Epidermal melanocyte (primary cell): ENCODE results near the gene KRTAP16-1.

Experiments used
- DNase-seq: peaks from one replicate; pipeline ENCODE4 v3.0.0; 2011; ENCODE audit warnings: low spot score; ENCODE audit not compliant: insufficient read length

KRTAP16-1 gene

GRCh38 chr17:41329279-41329948, 20.3 kb upstream of the KRTAP16-1 start:
- DNase-seq, result peak; percentile 40

- DNase-seq, result no peak
Measured at GRCh38 chr17:41328207-41328606, 19.1 kb upstream of the KRTAP16-1 start.

DNA sequence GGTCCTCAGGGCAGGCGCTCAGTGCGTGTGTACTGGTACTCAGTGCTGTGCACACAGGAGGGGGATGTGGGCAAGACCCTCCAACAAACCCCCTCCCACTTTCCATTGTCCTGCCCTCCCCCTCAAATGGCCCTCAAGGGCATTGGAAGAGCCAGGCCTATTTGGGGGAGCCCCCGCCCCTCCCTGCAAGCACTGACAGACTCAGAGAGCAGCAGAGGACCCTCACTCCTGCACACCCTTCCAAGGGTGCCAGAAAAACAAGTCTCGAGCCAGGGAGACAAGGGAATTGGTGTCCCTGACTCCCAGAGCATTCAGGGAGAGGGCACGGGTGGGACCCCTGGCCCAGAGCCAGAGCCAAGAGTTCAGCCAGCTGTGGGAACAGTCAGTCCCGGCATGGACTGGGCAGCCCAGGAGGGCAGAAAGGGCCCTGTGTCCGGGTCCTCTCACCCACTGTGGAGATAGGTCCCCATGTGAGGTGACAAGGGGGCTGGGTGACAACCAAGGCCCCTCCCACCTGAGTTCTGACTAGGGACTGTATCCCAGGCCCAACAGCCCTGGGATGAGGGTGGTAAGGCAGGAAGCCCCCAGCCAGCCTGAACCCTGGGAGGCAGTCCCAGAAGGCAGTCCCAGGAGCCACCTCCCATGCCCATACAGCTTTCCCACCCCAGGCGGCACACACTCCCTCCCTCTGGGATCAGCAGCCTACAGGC, 18.5 kb upstream of the KRTAP16-1 start:
- DNase-seq, result no peak

DNA sequence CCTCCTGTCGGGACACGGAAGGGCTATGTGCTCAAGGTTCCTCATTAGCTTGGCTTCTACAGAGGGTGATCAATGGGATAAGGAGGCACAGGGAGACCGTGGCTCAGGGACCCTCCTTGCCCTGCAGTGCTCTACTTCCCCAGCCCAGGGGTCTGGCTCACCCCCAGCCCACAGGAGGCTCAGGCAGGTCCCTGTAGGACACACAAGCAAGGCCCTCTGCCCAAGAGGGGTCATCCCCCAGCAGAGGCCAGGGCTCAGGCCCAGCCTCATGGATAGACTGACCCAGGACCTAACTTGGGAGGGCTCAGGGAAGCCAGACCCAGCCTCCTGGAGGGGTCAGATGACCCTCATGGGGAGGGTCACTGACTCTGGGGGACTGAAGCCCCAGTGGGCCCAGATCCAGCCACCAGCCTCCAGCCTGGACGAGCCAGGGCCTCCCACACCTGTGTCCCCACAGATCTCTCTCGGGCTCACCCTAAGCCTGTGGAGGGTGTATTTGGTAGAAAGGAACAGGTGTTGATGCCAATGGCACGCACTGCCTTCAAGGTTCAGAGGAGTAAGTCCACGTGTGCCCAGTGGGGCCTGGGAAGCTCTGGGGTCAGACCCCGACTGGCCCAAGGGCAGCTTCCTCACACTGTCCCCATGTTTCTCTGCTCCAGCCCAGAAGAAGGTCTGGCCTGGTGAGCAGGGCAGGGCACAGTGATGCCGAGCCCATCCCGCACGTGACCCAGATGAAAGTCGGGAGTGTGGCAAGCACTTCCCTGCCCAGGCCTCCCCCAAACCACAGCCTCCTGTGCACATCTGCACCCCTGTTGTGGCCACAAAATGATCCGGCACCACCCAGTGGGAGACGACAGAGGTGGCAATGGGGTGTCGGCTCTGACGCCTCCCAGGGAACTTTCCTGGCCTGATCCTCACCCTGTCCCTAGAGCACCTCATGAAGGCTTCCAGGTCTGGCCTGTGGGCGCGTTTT, 17.4 kb upstream of the KRTAP16-1 start:
- DNase-seq, result no peak

DNA sequence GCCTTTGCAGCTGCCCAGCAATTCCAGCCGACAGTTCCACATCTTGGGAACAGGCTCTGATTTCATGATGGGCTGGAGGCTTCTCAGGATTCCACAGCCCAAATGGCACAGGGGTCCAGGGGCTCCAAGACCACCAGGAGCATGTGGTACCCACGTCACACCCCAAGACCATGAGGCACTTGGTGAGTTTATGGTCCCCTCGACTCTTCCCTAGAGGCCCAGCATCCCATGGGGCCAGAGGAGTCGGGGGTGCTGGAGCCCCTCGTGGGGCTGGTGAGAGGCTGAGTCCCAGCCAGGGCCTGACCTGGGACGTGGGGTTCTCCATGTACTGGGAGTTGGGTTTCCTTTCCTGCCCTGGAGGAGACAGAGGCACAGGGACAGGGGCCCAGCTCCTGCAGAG, 16.5 kb upstream of the KRTAP16-1 start:
- DNase-seq, result no peak

DNA sequence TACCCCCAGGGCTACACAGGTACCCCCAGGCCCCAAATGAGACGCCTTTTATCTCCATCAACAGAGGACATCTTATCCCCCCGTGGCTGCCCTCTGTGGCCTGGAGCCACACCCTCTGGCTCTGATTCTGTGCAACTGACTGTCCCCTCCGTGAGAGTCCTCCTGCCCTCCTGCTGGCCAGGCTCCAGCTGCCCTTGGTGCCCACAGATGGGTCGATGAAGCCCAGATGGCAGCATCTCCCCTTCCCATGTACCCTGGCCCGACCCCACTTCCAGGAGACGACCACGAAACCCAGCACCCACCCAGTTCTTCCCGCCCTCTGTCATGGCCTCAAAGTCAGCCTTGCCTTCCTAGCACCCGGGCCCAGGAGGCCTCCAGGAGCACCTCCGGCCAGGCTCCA, 16.0 kb upstream of the KRTAP16-1 start:
- no peak for DNase-seq

GRCh38 chr17:41324180-41325075, 15.3 kb upstream of the KRTAP16-1 start:
- no peak for DNase-seq

- DNase-seq, result no peak
Measured at GRCh38 chr17:41322903-41323895, 14.1 kb upstream of the KRTAP16-1 start.

DNA sequence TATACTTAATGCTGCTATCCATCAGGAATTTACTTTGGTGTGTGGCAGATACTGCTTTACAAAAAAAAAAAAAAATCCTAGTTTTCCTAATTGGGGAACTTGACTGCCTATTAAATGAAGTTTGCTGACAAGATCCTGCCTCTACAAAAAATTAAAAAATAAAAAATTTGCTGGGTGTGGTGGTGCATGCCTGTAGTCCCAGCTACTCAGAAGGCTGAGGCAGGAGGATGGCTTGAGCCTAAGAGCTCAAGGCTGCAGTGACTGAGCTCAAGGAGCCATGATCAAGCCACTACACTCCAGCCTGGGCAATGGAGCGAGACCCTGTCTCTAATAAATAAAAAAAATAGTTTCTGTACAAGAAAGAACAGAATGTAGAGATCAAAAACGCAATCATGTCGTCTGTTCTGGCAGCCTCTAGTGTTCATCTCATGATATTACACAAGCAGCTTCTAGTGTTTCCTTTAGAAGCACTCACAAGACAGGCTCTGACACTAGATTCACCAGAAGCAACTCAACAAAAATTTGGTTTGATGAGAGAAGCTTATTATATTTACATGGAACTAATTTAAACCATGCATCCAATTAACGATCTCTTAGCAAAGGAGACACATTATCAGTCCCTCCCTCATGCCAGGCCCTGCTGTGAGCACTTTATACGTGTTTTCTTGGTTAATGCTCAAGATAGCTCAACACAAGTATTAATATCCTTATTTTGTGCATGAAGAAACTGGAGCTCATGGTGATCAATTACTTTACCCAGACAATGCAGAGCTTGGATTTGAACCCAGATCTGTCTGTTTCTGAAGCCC, 13.2 kb upstream of the KRTAP16-1 start:
- peak; percentile 31 for DNase-seq

GRCh38 chr17:41318231-41318630, 9.1 kb upstream of the KRTAP16-1 start:
- no peak for DNase-seq

- DNase-seq, result no peak
Measured at GRCh38 chr17:41315814-41316445, 6.8 kb upstream of the KRTAP16-1 start.

DNA sequence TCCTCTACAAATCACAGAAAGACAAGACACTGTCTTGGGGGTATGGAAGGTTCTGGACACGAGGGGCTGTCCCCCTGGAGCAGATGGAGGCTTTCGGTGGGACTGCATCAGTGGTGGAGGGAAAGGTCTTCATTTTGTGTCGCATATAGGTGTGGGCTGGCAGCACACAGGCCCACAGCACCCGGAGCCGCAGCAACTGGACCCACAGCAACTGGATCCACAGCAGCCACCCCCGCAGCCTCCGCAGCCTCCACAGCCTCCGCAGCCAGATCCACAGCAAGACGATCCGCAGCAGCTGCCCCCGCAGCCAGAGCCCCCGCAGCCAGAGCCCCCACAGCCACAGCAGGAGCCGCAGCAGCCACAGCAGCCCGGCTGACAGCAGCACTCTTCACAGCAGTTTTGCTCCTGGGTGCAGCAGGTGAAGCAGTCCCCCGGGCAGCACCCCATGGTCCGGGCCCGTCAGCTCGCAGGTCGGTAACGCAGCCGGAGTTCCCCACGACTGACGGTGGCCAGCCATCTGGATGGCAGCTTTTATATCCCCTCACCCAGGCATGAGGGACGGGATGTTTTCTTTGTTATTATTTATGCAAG, 6.2 kb upstream of the KRTAP16-1 start, which contains the start of gene KRTAP17-1:
KRTAP17-1 (minus strand) TSS at position 507 of the 591 bp plus-strand sequence; CDS start at position 447, 60 bp downstream.
- DNase-seq, result no peak

GRCh38 chr17:41311111-41311510, 2.0 kb upstream of the KRTAP16-1 start:
- DNase-seq, result no peak

- DNase-seq, result no peak
Measured at GRCh38 chr17:41308251-41308917, 725 bp downstream of the KRTAP16-1 start.

DNA sequence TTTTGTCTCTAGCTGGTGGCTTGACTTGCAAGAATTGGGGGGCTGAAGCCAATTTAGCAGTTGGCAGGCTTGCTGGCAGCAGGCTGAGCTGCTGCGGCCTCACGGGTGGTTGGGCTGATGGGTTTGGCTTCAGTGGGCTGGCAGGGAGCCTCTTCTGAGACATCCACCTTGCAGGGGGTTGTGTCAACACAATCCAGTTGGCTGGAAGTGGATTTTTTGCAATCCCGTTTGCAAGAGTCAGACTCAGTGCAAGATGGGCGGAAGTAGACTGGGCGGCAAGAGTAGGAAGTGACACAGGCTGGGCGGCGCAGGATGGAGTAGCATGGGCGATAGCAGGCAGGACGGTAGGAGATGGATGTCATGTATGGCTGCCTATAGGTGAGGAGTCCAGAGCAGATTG, 1.5 kb downstream of the KRTAP16-1 start:
- no peak for DNase-seq

DNA sequence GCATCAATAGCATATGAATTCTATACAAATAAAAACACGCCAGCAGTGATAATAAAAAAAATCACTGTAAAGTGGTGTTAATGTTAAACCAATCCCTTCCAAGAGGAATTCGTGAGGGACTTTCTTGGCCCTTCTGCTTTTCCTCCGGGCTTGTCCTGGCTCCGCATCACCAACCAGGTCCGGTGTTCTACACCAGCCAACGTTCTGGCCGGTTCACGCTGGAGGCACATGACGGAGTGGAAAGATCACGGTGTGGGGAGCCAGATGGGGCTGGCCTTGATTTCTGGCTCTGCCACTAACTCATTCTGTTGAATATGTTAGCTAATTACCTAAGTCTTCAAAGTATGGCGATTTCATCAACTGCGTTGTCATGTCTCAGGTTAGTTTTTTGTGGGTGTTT, 5.0 kb downstream of the KRTAP16-1 start:
- DNase-seq, result no peak

GRCh38 chr17:41302981-41303380, 6.1 kb downstream of the KRTAP16-1 start:
- no peak for DNase-seq
